ENCODE measurements around the gene ZACN. TPM values are rescaled to one million over a fixed set of nuclear protein-coding genes. Genes with fewer than 3 reads are reported as not detected.
"Not testable (repeated sequence)": the region's sequence is repeated elsewhere in the genome, so short reads cannot be mapped to it uniquely, and the experiment has no call there.

ZACN gene
- polyA plus RNA-seq, 1 experiment, result 0.05 TPM

- CTCF ChIA-PET, result interaction anchor here (1.2 to 1.5 kb wide), 3 partner anchors 26 to 64 kb away, joined by 3 to 4 read pairs (median 4); partner anchors contain the start of gene EXOC7
These were observed 1.3 kb upstream of the ZACN start for GRCh38 chr17:76077584-76078110.

GRCh38 chr17:76078370-76078769 lies 612 bp upstream of the ZACN start:
- POLR2A ChIA-PET; H3K4me3 ChIP-seq (ENCODE audit: low read depth, low read length); DNase-seq (ENCODE audit: low read depth); H3K36me3 ChIP-seq (ENCODE audit: control insufficient read depth, insufficient read depth, low read length): not testable (repeated sequence)
- CTCF ChIA-PET, result interaction anchor here (1.3 to 1.5 kb wide), 2 partner anchors 25 to 65 kb away, joined by 3 to 4 read pairs; partner anchors contain the start of gene EXOC7
- H3K27me3 ChIP-seq (ENCODE audit: control insufficient read depth, insufficient read depth, low read length), result peaks cover 63% of the 10 kb centered on the region

More at GRCh38 chr17:76077584-76078110, 1.3 kb upstream of the ZACN start:
- no peak for DNase-seq (ENCODE audit: low read depth)
- TF ChIP-seq, protein P1, sequence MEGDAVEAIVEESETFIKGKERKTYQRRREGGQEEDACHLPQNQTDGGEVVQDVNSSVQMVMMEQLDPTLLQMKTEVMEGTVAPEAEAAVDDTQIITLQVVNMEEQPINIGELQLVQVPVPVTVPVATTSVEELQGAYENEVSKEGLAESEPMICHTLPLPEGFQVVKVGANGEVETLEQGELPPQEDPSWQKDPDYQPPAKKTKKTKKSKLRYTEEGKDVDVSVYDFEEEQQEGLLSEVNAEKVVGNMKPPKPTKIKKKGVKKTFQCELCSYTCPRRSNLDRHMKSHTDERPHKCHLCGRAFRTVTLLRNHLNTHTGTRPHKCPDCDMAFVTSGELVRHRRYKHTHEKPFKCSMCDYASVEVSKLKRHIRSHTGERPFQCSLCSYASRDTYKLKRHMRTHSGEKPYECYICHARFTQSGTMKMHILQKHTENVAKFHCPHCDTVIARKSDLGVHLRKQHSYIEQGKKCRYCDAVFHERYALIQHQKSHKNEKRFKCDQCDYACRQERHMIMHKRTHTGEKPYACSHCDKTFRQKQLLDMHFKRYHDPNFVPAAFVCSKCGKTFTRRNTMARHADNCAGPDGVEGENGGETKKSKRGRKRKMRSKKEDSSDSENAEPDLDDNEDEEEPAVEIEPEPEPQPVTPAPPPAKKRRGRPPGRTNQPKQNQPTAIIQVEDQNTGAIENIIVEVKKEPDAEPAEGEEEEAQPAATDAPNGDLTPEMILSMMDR (IDR thresholded peaks at IDR 0.05; ENCODE audit: insufficient read depth, low read depth, low read length), result no peak
- Histone ChIP-seq H3K27me3 (ENCODE audit: control insufficient read depth, insufficient read depth, low read length) (peaks cover 63% of the 10 kb centered on the region), H3K36me3 (ENCODE audit: control insufficient read depth, insufficient read depth, low read length) (no peaks in the 10 kb centered on the region), H3K4me3 (ENCODE audit: low read depth, low read length) (no peak overlapping the region)
- POLR2A ChIA-PET, result no interaction called here

DNA sequence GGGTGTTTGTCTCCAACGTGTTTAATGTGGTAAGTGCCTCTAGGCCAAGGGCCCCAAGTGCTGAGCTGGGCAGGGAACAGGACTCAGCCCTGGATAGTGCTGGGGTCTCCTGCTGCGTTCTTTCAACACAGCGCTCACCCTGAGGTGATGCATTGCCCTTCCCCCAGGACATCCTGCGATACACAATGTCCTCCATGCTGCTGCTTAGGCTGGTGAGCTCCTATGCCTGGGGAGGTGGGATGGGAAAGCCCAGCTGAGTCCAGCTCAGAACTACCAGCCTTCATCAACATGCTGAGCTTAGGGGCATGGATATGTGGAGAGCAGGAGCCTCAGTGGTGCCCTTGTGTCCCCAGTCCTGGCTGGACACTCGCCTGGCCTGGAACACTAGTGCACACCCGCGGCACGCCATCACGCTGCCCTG lies 563 bp downstream of the ZACN start:
- Histone ChIP-seq H3K4me3 (ENCODE audit: low read depth, low read length) (no peak overlapping the region), H3K36me3 (ENCODE audit: control insufficient read depth, insufficient read depth, low read length) (peaks cover 8% of the 10 kb centered on the region), H3K27me3 (ENCODE audit: control insufficient read depth, insufficient read depth, low read length) (peaks cover 53% of the 10 kb centered on the region)
- DNase-seq (ENCODE audit: low read depth), result no peak
- ChIA-PET POLR2A (no interaction called here), CTCF (interaction anchor here (0.9 to 1.2 kb wide), 2 partner anchors 42 to 201 kb away, joined by 3 to 4 read pairs; no protein-coding TSS in a partner anchor)
- TF ChIP-seq, protein P1 (IDR thresholded peaks at IDR 0.05; ENCODE audit: insufficient read depth, low read depth, low read length), result 0 out of 2 replicates have a peak, but pooled peaks have one; percentile 16

DNA sequence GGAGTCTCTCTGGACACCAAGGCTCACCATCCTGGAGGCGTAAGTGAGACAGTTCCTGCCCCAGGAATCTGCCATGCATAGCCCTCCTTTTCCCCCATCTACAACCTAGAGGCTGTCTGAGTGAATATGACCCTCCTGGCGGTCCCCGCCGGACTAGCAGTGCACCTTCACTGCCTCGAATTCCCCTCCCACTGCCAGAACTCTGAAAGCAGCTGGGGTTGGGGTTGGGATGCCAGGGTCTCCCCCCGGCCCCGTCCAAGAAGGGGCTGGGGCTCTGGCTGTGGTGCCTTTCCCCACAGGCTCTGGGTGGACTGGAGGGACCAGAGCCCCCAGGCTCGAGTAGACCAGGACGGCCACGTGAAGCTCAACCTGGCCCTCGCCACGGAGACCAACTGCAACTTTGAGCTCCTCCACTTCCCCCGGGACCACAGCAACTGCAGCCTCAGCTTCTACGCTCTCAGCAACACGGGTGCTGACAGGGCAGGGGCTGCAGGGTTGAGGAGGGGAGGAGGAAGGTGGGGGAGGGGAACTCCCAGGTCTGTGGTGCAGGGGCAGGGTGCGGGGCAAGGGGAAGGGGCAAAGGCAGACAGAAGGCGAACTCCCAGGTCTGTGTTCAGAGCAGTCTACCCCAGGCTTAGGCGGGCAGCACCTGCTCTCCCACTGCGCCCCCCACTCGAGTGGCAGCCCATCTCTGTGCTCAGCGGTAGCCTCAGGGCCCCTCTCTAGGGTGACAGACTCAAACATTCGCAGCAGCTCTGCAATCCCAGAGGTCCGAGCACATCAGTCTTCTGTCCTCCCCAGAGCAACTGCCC lies 1.2 kb downstream of the ZACN start:
- POLR2A ChIA-PET, result no interaction called here
- H3K27me3 ChIP-seq (ENCODE audit: control insufficient read depth, insufficient read depth, low read length), result peaks cover 49% of the 10 kb centered on the region
- no peak overlapping the region for H3K4me3 ChIP-seq (ENCODE audit: low read depth, low read length)
- peaks cover 12% of the 10 kb centered on the region for H3K36me3 ChIP-seq (ENCODE audit: control insufficient read depth, insufficient read depth, low read length)
- CTCF ChIA-PET, result interaction anchor here (1.2 to 1.3 kb wide), 2 partner anchors 9 to 41 kb away, joined by 3 read pairs; no protein-coding TSS in a partner anchor
- TF ChIP-seq, protein P1 (IDR thresholded peaks at IDR 0.05; ENCODE audit: insufficient read depth, low read depth, low read length), result 0 out of 2 replicates have a peak, but pooled peaks have one; percentile 0
- no peak for DNase-seq (ENCODE audit: low read depth)

DNA sequence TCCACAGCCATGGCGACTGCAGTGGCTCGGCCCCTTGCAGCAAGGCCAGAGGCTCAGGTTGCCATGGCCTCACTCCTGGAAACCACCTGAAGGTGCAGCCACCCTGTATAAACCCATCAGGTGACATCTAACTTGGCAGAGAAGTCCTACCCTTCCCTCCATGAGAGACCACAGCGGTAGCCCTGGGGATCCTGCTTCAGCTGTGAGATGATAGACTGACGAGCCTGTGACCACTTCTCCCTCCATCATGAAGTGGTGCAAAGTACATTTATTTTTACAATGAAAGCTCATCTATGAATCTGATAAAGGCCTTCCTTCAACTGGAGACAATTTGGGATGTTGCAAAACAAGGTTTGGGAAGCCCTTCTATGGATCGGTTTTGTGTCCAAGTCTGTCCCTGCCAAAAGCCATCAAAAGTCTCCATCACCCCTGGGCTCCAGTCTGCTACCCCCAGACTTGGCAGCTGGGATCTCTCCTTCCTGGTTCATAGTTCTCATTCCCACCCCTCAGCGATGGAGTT lies 1.8 kb downstream of the ZACN start:
- ChIA-PET POLR2A (no interaction called here), CTCF (interaction anchor here (1.3 kb wide), 1 partner anchor 8 kb away, joined by 3 read pairs; no protein-coding TSS in a partner anchor)
- TF ChIP-seq, protein P1 (IDR thresholded peaks at IDR 0.05; ENCODE audit: insufficient read depth, low read depth, low read length), result no peak
- no peak for DNase-seq (ENCODE audit: low read depth)
- no peak overlapping the region for H3K4me3 ChIP-seq (ENCODE audit: low read depth, low read length)
- H3K36me3 ChIP-seq (ENCODE audit: control insufficient read depth, insufficient read depth, low read length), result peaks cover 19% of the 10 kb centered on the region
- H3K27me3 ChIP-seq (ENCODE audit: control insufficient read depth, insufficient read depth, low read length), result peaks cover 43% of the 10 kb centered on the region

Data from BJ (cell line).